ENCODE measurements around the gene IRF2. TPM values are rescaled to one million over a fixed set of nuclear protein-coding genes. Genes with fewer than 3 reads are reported as not detected.

Gene IRF2
- total RNA-seq, 1 experiment from 2014 or later, result 40.1 TPM

DNA sequence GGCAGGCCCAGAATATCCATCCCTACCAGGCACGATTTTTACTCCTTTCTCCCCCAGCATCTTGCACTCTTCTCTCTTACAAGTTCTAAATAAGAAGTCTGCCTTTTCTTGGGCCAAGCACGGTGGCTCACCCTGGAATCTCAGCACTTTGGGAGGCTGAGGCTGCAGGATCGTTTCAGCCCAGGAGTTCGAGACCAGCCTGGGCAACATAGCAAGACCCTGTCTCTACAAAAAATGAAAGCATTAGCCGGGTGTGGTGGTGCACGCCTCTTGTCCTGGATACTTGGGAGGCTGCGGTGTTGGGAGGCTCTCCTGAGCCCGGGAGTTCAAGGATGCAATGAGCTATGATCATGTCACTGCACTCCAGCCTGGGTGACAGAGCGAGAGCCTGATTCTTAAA lies 64.8 kb downstream of the IRF2 start:
- no peak for DNase-seq (ENCODE audit: low read depth)

- no peak for DNase-seq (ENCODE audit: low read depth)
These were observed 65.7 kb downstream of the IRF2 start for GRCh38 chr4:184408684-184409081.

- peak; percentile 71 for DNase-seq (ENCODE audit: low read depth)
These were observed 66.2 kb downstream of the IRF2 start for GRCh38 chr4:184408021-184408683.

DNA sequence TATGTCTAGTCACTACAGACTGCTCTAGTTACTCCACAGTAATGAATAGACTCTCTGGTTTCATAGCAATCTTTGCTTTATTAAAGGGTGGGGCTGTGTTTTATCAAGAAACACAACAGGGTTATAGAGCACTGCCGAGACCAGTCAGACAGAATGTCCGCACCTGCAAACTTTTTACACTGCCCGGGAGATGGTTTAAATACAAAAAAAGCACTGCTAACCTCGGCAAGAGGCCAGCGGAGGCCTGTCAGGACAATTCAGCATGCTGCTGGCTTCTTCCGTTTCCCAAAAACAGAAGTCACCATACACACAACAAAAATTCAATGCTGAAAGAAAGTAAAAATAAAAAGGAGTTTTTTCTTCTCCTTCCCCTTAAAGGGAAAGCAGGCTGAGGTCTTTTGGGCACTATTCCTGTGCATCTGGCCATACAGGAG lies 67.4 kb downstream of the IRF2 start:
- no peak for DNase-seq (ENCODE audit: low read depth)

- no peak for DNase-seq (ENCODE audit: low read depth)
These were observed 70.3 kb downstream of the IRF2 start for GRCh38 chr4:184404047-184404446.

GRCh38 chr4:184403384-184403781 lies 71.0 kb downstream of the IRF2 start:
- no peak for DNase-seq (ENCODE audit: low read depth)

DNA sequence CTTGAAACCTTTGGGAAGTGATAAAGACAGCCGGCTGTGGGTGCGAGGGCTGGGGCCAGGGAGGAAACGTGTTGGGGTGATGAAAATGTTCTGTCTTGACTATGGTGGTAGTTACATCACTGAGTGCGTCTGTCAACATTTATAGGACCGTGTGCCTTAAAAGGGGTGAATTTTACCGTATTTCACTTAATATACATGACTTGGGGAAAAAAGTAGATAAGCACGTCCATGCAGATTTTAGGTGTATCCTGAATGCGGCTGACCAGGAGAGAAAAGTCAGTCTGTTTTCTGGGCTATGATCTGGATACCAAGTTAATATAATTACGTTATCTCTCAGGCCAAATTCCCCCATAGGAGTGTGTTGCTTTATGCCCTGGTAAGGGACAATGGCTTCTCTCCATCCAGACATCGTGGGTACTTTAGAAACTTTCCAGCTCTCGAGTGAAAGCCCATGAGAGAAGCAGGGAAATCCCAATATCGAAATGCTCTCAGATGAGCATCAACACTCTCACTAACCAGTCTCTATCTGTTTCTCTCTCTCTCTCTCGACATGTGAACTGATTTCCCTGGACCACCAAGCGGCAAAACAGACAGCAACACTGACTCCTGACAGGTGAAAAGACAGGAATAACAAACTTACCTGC lies 71.5 kb downstream of the IRF2 start:
- DNase-seq (ENCODE audit: low read depth), result no peak

- no peak for DNase-seq (ENCODE audit: low read depth)
These were observed 72.1 kb downstream of the IRF2 start for GRCh38 chr4:184402239-184402638.

DNA sequence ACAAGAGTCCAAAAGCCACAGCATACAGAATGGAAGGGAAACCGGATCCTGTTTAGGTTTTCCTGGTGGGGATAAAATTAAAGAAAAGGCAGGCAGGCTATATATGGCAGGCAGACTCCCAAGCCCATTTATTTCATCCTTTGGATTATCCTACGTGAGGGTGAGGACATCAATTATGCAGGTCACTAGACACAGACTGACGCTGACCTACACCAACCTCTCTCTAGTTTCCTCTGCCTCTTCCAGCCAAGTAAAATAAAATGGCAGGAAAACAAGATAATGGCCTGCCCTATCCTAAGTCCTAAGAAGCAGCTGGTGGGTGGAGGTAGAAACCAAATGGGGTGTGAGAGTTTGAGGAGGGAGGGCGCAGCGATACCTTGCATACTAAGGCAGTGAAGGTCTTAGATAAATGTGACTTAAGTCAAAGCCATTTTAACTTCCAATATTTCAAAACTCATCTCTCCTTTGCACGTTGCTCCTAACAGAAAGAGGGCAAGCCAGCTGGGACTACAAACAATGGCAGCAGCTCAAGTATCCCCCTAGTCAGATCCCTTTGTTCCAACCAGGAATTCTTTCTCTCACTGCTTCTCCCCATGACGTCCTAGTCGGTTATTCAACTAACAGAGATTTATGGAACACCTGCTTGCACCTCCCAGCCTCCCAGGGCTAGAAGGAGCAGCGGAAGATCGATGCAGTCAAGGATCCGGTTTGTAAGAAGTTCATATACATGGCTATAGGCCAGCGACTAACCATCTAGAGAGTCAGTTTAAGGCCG lies 72.8 kb downstream of the IRF2 start:
- no peak for DNase-seq (ENCODE audit: low read depth)

- DNase-seq (ENCODE audit: low read depth), result no peak
These were observed 73.5 kb downstream of the IRF2 start for GRCh38 chr4:184400891-184401290.

- peak; percentile 93 for DNase-seq (ENCODE audit: low read depth)
These were observed 73.9 kb downstream of the IRF2 start for GRCh38 chr4:184400375-184400870.

- DNase-seq (ENCODE audit: low read depth), result no peak
These were observed 74.8 kb downstream of the IRF2 start for GRCh38 chr4:184399512-184399908.

GRCh38 chr4:184398741-184399511 lies 75.4 kb downstream of the IRF2 start:
- DNase-seq (ENCODE audit: low read depth), result no peak

GRCh38 chr4:184397516-184398163 lies 76.7 kb downstream of the IRF2 start:
- no peak for DNase-seq (ENCODE audit: low read depth)

GRCh38 chr4:184396570-184397515 lies 77.5 kb downstream of the IRF2 start:
- no peak for DNase-seq (ENCODE audit: low read depth)

- no peak for DNase-seq (ENCODE audit: low read depth)
These were observed 78.4 kb downstream of the IRF2 start for GRCh38 chr4:184395971-184396391.

GRCh38 chr4:184395451-184395917 lies 78.9 kb downstream of the IRF2 start:
- no peak for DNase-seq (ENCODE audit: low read depth)

DNA sequence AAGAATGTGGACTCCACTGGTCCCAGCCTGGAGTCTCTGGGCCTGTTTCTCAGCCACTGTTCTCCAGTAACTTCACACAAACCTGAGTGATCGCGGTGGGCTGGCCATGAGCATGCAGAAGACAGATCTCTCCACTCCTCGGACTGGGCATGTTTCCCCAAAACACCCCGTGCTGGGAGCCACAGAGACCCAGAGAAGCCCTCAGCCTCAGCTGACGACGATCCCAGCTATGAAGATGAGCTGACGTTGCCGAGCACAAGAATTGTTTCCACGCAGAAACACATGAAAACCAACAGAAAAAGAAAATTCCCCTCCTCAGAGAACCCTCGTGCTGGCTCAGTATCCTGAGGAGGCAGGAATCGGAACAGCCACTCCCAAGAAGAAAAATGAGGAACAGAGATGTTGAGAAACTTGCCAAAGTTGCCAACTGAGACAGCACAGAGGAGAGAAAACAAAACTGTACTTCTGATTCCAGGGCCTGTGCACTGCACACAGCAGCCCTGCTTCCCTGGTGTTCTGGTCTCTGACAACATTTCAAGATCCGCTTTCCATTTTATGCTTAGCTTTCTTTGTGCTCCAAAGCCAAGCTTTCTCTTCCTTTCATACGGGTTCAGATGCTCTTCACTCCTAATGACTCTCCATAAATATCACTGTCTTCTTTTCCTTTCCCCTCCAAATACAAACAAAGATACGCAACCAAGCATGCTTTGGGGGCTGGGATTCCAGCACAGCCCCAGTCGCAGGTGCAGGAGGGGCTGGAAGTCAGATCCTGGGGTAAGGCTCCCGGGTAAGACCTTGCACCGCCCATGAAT lies 81.4 kb downstream of the IRF2 start:
- DNase-seq (ENCODE audit: low read depth), result no peak

DNA sequence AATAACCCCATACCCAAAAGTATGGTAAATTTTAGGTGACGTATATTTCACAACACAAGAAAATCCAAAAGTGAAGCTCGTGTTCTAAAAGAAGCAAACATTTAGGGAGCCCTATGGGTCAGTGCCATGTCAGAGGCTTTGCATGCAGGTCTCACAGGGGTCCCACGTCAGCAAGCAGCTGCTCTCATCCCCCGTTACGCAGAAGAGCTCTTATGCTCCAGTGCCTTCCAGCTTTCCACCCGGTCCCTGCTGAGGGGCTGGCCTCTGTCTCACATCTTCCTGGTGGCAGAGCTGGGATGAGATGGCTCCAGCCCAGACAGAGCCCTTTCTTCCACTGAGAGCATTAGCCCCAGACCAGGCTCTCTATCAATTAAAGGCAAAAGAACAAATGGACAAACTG lies 82.0 kb downstream of the IRF2 start:
- no peak for DNase-seq (ENCODE audit: low read depth)

Measured in M059J (cell line).